GM21515 (cell line): ENCODE measurements around the gene HRCT1.
"Not testable (repeated sequence)": the region's sequence is repeated elsewhere in the genome, so short reads cannot be mapped to it uniquely, and the experiment has no call there.

ENCODE experiments used
- ATAC-seq: cut with Tn5 transposase; IDR thresholded peaks from one replicate; pipeline ENCODE4 v1.9.1; 2021; ENCODE audit not compliant: unreplicated experiment

Gene HRCT1

DNA sequence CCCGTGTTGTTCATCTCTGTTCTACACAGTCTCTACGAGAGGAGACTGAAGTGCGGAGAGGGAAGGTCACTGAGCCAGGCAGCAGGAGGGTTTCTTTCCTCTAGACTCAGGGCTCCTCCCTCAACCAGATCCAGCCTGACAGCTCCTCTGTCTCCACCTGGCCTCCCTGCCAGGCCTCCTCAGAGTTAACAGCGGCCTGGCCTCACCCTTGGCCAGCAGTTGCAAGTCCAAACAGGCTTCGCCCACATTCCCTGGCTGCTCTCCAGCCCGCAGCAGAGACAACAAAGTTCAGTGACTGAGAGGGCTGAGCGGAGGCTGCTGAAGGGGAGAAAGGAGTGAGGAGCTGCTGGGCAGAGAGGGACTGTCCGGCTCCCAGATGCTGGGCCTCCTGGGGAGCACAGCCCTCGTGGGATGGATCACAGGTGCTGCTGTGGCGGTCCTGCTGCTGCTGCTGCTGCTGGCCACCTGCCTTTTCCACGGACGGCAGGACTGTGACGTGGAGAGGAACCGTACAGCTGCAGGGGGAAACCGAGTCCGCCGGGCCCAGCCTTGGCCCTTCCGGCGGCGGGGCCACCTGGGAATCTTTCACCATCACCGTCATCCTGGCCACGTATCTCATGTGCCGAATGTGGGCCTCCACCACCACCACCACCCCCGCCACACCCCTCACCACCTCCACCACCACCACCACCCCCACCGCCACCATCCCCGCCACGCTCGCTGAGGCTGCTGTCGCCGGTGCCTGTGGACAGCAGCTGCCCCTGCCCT is at the start of gene HRCT1:
Gene HRCT1 (plus strand): TSS at position 291 of the 768 bp plus-strand sequence. CDS start 86 bp downstream, at position 377.
- no peak for ATAC-seq

GRCh38 chr9:35856206-35856605 is 49.8 kb upstream of the HRCT1 start:
- ATAC-seq = no peak

DNA sequence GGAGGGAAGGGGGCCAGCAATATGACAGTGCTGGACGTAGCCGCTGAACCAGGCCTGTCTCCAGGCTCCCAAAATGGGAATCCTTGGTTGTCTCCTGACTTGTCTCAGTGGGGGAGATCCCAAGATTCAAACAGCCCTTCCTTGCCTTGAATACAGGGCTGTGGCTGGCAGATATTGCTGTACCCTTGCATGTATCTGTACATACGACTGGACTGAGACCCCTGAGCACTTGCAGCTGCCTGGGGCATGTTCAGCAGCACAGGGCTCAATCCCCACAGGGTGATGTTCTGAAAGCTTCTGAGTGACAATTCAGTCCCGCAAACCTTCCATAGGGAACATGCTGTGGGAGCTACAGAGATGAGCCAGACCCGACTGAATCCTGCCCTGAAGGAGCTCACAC is 49.1 kb upstream of the HRCT1 start:
- no peak for ATAC-seq

- no peak for ATAC-seq
Observed at GRCh38 chr9:35858458-35858857, 47.5 kb upstream of the HRCT1 start.

DNA sequence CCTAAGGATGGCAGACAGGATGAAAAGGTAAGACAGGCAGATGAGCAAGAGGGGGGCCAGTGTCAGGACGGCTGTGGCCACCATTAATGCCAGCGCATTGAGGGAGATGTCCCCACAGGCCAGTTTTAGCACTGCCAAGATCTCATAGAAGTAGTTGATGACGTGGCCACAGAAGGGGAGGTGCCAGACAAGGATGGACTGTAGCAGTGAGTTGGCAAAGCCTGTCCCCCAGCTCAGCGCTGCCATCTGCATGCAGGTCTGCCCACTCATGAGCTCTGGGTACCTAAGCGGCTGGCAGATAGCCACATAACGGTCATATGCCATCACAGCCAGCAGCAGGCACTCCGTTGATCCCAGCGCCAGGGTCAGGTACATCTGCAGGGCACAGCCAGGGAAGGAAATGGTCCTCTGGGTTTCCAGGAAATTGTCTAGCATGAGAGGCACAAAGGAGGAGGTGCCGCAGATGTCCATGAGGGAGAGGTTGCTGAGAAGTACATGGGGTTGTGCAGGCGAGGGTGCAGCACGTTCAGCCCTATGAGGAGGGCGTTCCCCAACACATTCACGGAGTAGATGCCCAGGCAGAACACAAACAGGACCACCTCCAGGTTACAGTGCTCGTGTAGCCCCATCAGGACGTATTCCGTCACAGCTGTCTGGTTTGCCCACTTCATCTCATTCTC is 46.6 kb upstream of the HRCT1 start:
- no peak for ATAC-seq

- ATAC-seq = no peak
Observed at GRCh38 chr9:35859990-35860339, 46.0 kb upstream of the HRCT1 start.

DNA sequence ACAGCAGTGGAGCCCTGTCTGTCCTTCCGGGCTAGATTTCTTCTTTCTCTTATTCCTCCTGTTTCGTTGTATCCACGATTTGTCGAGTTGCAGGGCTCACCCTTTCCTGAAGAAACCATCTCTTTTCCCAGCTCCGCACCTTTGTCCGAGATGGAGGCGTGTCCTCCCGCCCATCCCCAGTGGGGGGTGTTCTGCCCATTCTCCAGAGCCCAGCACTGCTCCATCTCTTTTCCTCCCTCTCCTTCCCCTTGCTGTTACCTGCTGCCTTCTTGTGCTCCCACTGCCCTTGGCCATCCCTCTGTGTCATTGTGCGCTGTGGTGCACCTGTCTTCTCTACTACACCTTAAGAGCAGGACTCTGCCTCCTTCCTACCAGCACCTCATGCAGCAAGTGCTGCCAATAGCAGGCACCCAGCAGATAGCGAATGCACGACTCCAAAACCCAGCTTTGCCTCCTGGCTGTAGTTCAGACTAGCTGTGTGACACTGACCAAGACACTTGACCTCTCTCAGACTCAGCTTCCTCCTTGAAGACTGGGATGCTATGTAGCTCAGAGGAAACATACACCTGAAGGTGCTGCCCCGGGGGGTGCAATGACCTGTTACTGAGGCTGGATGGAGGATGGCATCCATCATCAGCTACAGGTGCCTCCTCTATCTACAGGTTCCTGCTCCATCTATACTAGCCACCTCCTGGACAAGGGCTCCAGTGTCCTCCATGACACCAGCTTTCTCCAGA is 44.7 kb upstream of the HRCT1 start:
- no peak for ATAC-seq

DNA sequence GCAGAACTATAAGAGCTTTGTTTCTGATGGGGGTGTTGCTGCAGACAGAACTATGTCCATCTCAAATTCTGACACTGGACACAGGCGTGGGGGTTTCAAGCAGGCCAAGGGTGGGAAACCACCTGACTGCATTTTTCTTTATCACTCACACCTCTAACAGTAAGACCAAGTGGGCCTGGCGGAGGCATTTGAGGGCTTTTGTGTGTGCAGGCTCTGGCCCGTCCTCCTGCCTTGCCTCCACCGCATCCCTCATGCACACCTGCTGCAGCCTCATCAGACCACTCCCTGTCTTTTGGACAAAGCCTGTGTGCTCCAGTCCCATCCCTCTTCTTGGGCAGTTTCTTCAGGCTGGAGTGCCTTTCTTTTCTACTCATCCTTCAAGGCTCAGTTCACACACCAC is 43.7 kb upstream of the HRCT1 start:
- ATAC-seq = no peak

- ATAC-seq = no peak
Observed at GRCh38 chr9:35863583-35863982, 42.4 kb upstream of the HRCT1 start.

DNA sequence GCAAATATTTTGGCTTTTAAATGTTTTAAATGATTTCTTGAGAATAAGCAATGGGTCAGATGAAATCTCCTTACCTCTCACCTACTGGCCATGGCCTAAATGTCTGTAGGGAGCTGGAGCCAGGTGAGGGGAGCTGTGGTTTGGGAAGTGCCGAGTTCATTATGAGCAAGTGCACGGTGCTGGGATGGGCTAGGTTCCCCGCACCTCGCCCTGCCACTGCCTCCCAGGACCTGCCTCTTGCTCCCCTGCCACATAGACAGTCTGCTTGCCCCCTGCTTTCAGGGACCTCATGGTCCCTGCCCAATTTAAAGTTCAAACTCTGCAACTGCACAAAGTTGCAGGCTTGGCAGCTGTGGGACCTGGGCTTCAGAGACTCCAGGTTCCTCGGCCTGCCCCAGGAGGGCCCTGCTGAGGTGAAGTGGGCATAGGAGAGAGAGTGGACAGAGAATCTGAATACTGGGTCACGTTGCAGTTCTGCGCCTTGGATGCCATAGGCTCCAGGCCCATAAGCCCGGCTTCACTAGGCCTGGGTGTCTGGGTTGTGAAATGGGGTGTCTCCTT is 41.2 kb upstream of the HRCT1 start:
- ATAC-seq = no peak

DNA sequence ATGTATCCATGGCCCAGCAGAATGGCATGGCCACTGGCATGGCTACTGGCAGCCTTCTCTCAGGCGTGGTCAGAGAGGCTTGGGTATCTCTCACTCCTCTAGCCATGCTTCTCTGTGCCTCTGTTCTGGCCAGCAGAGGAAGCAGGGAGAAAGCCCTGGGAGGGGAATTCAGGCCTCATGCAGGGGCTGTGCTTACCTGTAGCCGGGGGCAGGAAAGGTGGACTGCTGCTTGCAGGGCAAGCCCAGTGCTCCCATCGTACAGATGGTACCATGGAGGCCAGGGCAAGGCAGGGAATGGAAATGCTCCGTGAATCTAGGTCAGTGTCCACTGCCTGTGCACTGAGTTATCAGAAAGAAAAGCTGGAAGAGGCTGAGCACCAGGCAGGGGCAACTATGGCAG is 38.5 kb upstream of the HRCT1 start:
- ATAC-seq = no peak

GRCh38 chr9:35868933-35869332 is 37.1 kb upstream of the HRCT1 start:
- ATAC-seq = no peak

DNA sequence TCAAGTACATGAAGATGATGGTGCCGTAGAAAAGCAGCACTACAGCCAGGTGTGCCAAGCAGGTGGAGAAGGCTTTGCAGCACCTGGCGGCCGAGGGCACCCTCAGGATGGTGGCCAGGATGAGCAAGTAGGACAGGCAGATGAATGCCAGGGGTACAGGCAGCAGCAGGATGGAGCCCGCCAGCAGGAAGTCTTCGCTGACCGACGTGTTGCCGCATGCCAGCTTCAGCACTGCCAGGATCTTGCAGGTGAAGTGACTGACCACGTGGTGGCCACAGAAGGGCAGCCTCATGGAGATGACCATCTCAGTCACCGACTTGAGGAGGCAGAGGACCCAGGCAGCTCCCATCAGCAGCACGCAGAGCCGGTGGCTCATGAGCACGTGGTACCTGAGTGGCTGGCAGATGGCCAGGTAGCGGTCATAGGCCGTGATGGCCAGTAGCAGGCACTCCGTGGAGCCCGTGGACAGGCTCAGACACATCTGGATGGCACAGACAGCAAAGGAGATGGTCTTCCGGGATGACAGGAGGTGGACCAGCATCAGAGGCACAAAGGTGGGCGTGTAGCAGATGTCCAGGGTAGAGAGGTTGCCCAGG is 36.3 kb upstream of the HRCT1 start:
- ATAC-seq = no peak

- ATAC-seq = no peak
Observed at GRCh38 chr9:35870351-35870923, 35.6 kb upstream of the HRCT1 start, which contains the start of gene OR13J1. Gene OR13J1, minus strand, starts transcription at chr9:35870401. Its CDS starts 0 bp downstream, at chr9:35870401.

DNA sequence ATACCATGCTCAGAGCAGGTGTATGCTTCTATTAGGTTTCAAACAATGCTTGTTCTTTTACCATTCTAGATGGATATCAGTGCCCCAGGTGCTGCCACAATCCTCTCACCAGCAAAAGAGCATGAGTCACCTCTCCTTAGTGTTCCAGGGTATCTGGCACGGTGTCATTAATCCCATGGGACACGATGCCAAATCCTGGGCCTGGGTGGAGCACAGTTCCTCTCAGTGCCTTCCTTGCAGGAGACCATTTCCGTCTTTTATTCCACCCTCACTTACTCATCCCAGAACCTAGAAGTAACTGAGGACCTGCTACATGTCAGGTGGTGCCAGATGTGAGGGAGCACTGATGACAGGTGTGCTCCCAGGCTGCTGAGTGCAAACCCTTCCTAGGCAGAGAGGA is 34.5 kb upstream of the HRCT1 start:
- ATAC-seq = no peak

- no peak for ATAC-seq
Observed at GRCh38 chr9:35872505-35872904, 33.5 kb upstream of the HRCT1 start.

- no peak for ATAC-seq
Observed at GRCh38 chr9:35882263-35882848, 23.6 kb upstream of the HRCT1 start.

- no peak for ATAC-seq
Observed at GRCh38 chr9:35882996-35883395, 23.0 kb upstream of the HRCT1 start.

DNA sequence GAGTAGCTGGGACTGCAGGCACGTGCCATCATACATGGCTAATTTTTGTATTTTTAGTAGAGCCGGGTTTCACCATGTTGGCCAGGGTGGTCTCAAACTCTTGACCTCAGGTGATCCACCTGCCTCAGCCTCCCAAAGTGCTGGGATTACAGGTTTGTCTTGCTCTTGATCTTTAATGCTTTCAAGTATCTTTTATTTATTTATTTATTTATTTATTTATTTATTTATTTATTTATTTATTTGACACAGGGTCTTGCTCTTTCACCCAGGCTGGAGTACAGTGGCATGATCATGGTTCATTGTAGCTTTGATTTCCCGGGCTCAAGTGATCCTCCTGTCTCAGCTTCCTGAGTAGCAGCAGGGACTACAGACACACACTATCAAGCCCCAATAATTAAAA is 21.1 kb upstream of the HRCT1 start:
- not testable (repeated sequence) for ATAC-seq

DNA sequence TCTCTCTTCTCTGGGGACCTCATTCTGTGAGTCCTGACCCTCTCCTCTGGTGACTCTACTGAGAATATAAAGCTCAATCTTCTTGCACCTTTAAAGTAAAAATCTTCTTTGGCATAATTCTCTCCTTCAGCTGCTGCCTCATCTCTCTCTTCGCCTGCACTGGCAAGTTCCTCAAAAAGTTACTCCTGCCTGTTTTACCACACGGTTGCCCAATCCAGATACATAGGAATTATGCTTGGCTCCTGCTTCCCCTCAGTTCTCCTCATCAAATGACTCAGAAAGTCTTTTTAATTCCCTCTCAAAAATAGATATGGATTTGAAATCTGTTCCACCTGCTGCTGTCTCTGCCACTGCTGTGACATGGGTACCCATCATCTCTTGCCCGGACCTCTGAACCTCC is 14.4 kb upstream of the HRCT1 start:
- ATAC-seq = no peak
